Nephron (organoid): ENCODE data around the gene NAPB.
A peak's percentile ranks its signal among the peaks of the same experiment; 100 is the strongest.
"Not testable (repeated sequence)": the region's sequence is repeated elsewhere in the genome, so short reads cannot be mapped to it uniquely, and the experiment has no call there.

Experiments used
- H3K27ac Mint-ChIP-seq, 3 experiments: 2 replicates each; pipeline ENCODE4 v1.8.0; 2020; ENCODE audit warnings: mixed read lengths in 3 of 3, mild to moderate bottlenecking in 2 of 3, moderate library complexity in 1 of 3
- H3K27me3 Mint-ChIP-seq: 2 replicates; pipeline ENCODE4 v1.8.0; 2021; ENCODE audit warnings: low read depth, mild to moderate bottlenecking, moderate library complexity, mixed read lengths
- H3K36me3 Mint-ChIP-seq: 2 replicates; pipeline ENCODE4 v1.8.0; 2020; ENCODE audit warnings: low read depth, mixed read lengths
- H3K4me1 Mint-ChIP-seq: 2 replicates; pipeline ENCODE4 v1.8.0; 2020; ENCODE audit warnings: mixed read lengths
- H3K4me3 Mint-ChIP-seq, 3 experiments: 2 replicates each; pipeline ENCODE4 v1.8.0; 2020; ENCODE audit warnings: mild to moderate bottlenecking in 3 of 3, mixed read lengths in 3 of 3, moderate library complexity in 2 of 3
- H3K9me3 Mint-ChIP-seq: 2 replicates; pipeline ENCODE4 v1.8.0; 2020; ENCODE audit warnings: mixed read lengths
- CTCF ChIP-seq, 3 experiments: fragments of 200-600 bp; sonication (generic); IDR thresholded peaks; one replicate each; pipeline ENCODE4 v1.5.0; 2021; ENCODE audit warnings: antibody characterized with exemption in 3 of 3; ENCODE audit not compliant: unreplicated experiment in 3 of 3

Gene NAPB

GRCh38 chr20:23357767-23358562, 63.3 kb downstream of the NAPB start:
- TF ChIP-seq CTCF (IDR thresholded peaks at IDR 0.05; ENCODE audit: unreplicated experiment in 3 of 3) = no peak
- Mint-ChIP-seq H3K9me3 (no peaks in the 10 kb centered on the region), H3K27me3 (no peaks in the 10 kb centered on the region), H3K4me3 (peak overlapping the region; percentile 95 to 96 (median 96)), H3K27ac (peak overlapping the region; percentile 75 to 98 (median 96)), H3K36me3 (peaks cover 10% of the 10 kb centered on the region), H3K4me1 (peaks cover 14% of the 10 kb centered on the region)

- H3K4me1 Mint-ChIP-seq = peaks cover 19% of the 10 kb centered on the region
- TF ChIP-seq CTCF (IDR thresholded peaks at IDR 0.05; ENCODE audit: unreplicated experiment in 3 of 3) = no peak
- no peaks in the 10 kb centered on the region for H3K9me3 Mint-ChIP-seq
- peaks cover 10% of the 10 kb centered on the region for H3K36me3 Mint-ChIP-seq
- no peak overlapping the region for H3K27ac Mint-ChIP-seq
- peak overlapping the region; percentile 13 to 70 (median 52) for H3K4me3 Mint-ChIP-seq
- H3K27me3 Mint-ChIP-seq = no peaks in the 10 kb centered on the region
These were observed 65.1 kb downstream of the NAPB start for GRCh38 chr20:23356203-23356602.

GRCh38 chr20:23350904-23351838, 70.1 kb downstream of the NAPB start:
- H3K9me3 Mint-ChIP-seq = no peaks in the 10 kb centered on the region
- peak overlapping the region; percentile 80 to 93 (median 92) for H3K4me3 Mint-ChIP-seq
- no peaks in the 10 kb centered on the region for H3K27me3 Mint-ChIP-seq
- TF ChIP-seq CTCF (IDR thresholded peaks at IDR 0.05; ENCODE audit: unreplicated experiment in 3 of 3) = no peak
- H3K36me3 Mint-ChIP-seq = peaks cover 10% of the 10 kb centered on the region
- H3K4me1 Mint-ChIP-seq = peaks cover 39% of the 10 kb centered on the region
- H3K27ac Mint-ChIP-seq = peak overlapping the region; percentile 45 to 58 (median 47)

DNA sequence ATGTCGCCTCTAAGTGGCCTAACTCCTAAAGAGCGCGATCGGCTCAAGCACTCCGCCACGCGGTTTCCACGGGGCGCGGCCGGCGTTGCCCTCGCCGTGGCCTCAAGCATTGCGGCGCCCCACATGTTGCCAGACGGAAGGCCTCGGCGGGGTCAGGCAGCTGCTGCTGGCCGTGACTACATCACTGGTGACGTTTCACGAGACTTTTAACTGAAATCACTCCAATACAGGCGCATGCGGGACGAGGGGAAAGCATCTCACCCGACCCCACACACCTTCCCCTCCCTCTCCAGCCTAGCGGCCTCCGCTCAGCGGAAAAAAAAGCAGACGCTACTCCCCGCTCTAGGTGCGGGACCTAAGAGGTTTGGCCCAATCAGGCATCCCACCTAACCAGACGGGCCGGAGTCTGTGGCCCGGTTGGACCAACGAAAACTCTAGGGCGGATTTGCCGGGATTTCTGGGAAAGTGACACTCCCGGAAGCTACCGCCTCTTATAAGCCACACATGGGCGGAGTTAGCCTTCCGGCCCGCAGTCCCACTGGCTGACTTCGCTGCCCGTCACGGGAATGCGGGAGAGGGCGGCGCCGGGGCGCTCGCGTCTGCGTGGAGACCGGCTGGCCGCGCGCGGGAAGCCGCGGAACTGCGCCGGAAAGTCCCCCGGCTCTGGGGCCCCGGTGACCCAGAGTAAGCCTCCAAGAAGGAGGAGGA, 70.9 kb downstream of the NAPB start, which contains the start of gene NXT1:
NXT1 (plus strand) TSS at position 596 of the 708 bp plus-strand sequence. CDS start 3,251 bp downstream, outside the sequence.
- Mint-ChIP-seq H3K4me1 (peaks cover 39% of the 10 kb centered on the region), H3K27ac (peak within 1 kb of the TSS; percentile 99), H3K27me3 (no peaks in the 10 kb centered on the region), H3K36me3 (peaks cover 9% of the 10 kb centered on the region), H3K9me3 (no peaks in the 10 kb centered on the region), H3K4me3 (peak within 1 kb of the TSS; percentile 80 to 93 (median 92))
- no peak for TF ChIP-seq CTCF (IDR thresholded peaks at IDR 0.05; ENCODE audit: unreplicated experiment in 3 of 3)

DNA sequence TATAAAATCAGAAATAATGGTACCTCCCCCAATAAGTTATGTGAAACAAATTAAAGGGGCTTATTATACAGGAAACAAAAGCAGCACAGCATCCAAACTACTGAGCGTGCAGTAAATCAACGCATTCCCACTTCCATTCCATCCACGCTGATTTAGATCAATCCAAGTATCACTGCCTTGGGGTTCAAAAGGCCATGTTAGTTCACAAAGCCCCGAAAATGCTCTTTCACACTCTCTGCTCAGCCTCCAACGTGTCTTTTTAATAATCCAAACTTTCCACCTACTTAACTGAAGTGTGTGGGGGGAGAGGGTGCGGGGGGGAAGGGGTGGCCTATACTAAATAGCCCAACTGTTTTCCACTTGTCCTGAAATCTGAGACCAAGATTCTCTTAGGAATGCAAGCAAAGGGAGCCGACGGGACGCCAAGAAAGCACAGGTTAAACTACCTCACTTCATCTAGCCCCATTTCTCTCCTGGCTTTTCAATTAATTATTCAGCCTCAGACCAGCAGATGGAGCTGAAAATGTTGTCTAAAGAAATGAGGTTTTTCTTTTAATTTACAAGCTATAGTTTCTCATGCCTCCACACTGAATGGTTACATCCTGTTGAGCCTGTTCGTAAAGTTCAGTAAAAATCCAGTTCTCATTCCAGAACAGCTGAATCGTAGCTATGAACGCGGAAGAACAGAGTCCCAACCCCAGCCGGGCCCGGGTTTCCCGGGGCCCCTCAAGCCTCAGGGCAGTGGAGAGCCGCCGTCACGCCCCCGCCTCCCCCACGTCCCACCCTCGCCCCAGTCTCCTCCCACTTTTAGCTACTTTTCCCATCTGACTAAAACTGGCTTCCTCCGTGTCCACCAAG, 71.7 kb downstream of the NAPB start:
- TF ChIP-seq CTCF (IDR thresholded peaks at IDR 0.05; ENCODE audit: unreplicated experiment in 3 of 3) = peak; percentile 30 to 52 (median 48)
- Mint-ChIP-seq H3K9me3 (no peaks in the 10 kb centered on the region), H3K27ac (peak overlapping the region; percentile 99), H3K4me1 (peaks cover 39% of the 10 kb centered on the region), H3K36me3 (peaks cover 2% of the 10 kb centered on the region), H3K4me3 (peak overlapping the region; percentile 80 to 93 (median 92)), H3K27me3 (no peaks in the 10 kb centered on the region)

DNA sequence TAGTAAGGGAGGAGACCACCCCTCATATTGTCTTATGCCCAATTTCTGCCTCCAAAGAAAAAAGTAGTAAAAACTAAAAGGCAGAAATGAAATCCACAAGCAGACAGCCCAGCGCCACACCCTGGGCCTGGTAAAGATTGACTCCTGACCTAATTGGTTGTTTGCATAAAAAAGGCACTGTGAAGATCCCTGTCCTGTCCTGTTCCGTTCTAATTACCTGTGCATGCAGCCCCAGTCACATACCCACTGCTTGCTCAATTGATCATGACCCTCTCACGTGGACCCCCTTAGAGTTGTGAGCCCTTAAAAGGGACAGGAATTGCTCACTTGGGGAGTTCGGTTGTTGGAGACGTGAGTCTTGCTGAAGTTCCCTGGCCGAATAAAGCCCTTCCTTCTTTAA, 72.8 kb downstream of the NAPB start:
- H3K27me3 Mint-ChIP-seq, H3K9me3 Mint-ChIP-seq, H3K36me3 Mint-ChIP-seq: not testable (repeated sequence)
- H3K27ac Mint-ChIP-seq = peak overlapping the region; percentile 99
- H3K4me1 Mint-ChIP-seq = peaks cover 39% of the 10 kb centered on the region
- H3K4me3 Mint-ChIP-seq = peak overlapping the region; percentile 64 to 80 (median 68)
